Measurements from ENCODE around the gene PIEZO2.

PIEZO2 gene

GRCh38 chr18:10928011-10928771, 221.2 kb downstream of the PIEZO2 start:
- H3K27me3 ChIP-seq (ENCODE audit: low read length) = no peaks in the 10 kb centered on the region
- H3K9ac ChIP-seq (ENCODE audit: low read length) = no peak overlapping the region
- no peak overlapping the region for H3K27ac ChIP-seq (ENCODE audit: low read depth, low read length)
- H3F3A ChIP-seq (ENCODE audit: insufficient read depth) = no peaks in the 10 kb centered on the region
- no peak overlapping the region for H3K4me3 ChIP-seq (ENCODE audit: insufficient read depth, low read length, poor library complexity, severe bottlenecking)
- H2AFZ ChIP-seq (ENCODE audit: low read depth, low read length, severe bottlenecking) = no peak overlapping the region
- H3K36me3 ChIP-seq (ENCODE audit: low read length) = no peaks in the 10 kb centered on the region
- H3K9me3 ChIP-seq (ENCODE audit: insufficient read depth, low read length) = no peaks in the 10 kb centered on the region
- TF ChIP-seq EZH2phosphoT487 (conservative IDR thresholded peaks at IDR 0.05; ENCODE audit: low read length) (no peak), CTCF (IDR thresholded peaks at IDR 0.05; ENCODE audit: insufficient read depth, low read length, poor library complexity, severe bottlenecking) (no peak)
- no peaks in the 10 kb centered on the region for H3K79me2 ChIP-seq (ENCODE audit: insufficient read depth, low read length)
- H3K4me2 ChIP-seq (ENCODE audit: low read depth, low read length, poor library complexity, severe bottlenecking) = no peak overlapping the region
- no peaks in the 10 kb centered on the region for H3K9me2 ChIP-seq (replicated peaks; ENCODE audit: insufficient read depth, low read length)
- H4K20me1 ChIP-seq (ENCODE audit: low read depth, low read length) = no peaks in the 10 kb centered on the region

DNA sequence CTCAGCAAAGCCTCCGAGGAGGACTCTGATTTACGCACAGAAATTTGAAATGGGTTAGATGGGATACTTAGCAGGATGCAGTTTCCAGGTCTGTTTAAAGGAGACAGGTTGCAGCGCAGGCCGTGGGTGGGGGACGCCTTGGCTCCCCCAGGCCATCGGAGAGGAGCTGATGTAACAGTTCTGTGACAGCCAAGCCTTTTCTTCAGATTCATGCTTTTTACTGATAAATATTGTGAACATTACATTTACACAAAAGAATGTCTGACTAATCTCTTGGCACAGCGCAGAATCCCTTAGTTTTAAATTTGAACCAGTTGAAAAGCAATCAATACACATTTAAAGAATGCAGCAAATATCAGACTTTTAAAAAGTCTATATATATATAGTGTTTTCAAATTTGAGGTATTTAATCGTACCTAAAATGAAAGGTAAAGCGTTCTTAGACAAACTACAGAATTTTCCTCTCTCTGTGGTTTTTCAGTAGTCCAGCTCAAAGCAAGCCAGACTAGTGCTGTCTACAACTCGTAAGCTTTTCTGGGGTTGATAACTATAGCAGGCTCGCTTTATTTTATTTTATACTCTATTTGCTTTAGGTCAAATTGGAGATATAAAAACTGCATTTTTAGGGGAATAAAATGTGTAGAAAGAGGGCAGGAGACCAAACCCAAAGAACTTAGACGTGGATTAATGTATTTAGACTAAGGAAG, 221.9 kb downstream of the PIEZO2 start:
- Histone ChIP-seq H2AFZ (ENCODE audit: low read depth, low read length, severe bottlenecking) (no peak overlapping the region), H3K9me2 (replicated peaks; ENCODE audit: insufficient read depth, low read length) (no peaks in the 10 kb centered on the region), H4K20me1 (ENCODE audit: low read depth, low read length) (no peaks in the 10 kb centered on the region), H3K27me3 (ENCODE audit: low read length) (no peaks in the 10 kb centered on the region), H3K4me2 (ENCODE audit: low read depth, low read length, poor library complexity, severe bottlenecking) (no peak overlapping the region), H3K36me3 (ENCODE audit: low read length) (no peaks in the 10 kb centered on the region), H3K4me3 (ENCODE audit: insufficient read depth, low read length, poor library complexity, severe bottlenecking) (no peak overlapping the region), H3K79me2 (ENCODE audit: insufficient read depth, low read length) (no peaks in the 10 kb centered on the region), H3K9me3 (ENCODE audit: insufficient read depth, low read length) (no peaks in the 10 kb centered on the region), H3K27ac (ENCODE audit: low read depth, low read length) (no peak overlapping the region), H3K9ac (ENCODE audit: low read length) (no peak overlapping the region), H3F3A (ENCODE audit: insufficient read depth) (no peaks in the 10 kb centered on the region)
- TF ChIP-seq EZH2phosphoT487 (conservative IDR thresholded peaks at IDR 0.05; ENCODE audit: low read length) (no peak), CTCF (IDR thresholded peaks at IDR 0.05; ENCODE audit: insufficient read depth, low read length, poor library complexity, severe bottlenecking) (no peak)

GRCh38 chr18:10926621-10927161, 222.7 kb downstream of the PIEZO2 start:
- Histone ChIP-seq H3K9ac (ENCODE audit: low read length) (no peak overlapping the region), H3K79me2 (ENCODE audit: insufficient read depth, low read length) (no peaks in the 10 kb centered on the region), H3K9me3 (ENCODE audit: insufficient read depth, low read length) (no peaks in the 10 kb centered on the region), H3K27me3 (ENCODE audit: low read length) (no peaks in the 10 kb centered on the region), H3K36me3 (ENCODE audit: low read length) (no peaks in the 10 kb centered on the region), H3F3A (ENCODE audit: insufficient read depth) (no peaks in the 10 kb centered on the region), H3K4me3 (ENCODE audit: insufficient read depth, low read length, poor library complexity, severe bottlenecking) (no peak overlapping the region), H3K9me2 (replicated peaks; ENCODE audit: insufficient read depth, low read length) (no peaks in the 10 kb centered on the region), H3K4me2 (ENCODE audit: low read depth, low read length, poor library complexity, severe bottlenecking) (no peak overlapping the region), H2AFZ (ENCODE audit: low read depth, low read length, severe bottlenecking) (no peak overlapping the region), H4K20me1 (ENCODE audit: low read depth, low read length) (no peaks in the 10 kb centered on the region), H3K27ac (ENCODE audit: low read depth, low read length) (no peak overlapping the region)
- TF ChIP-seq CTCF (IDR thresholded peaks at IDR 0.05; ENCODE audit: insufficient read depth, low read length, poor library complexity, severe bottlenecking) (no peak), EZH2phosphoT487 (conservative IDR thresholded peaks at IDR 0.05; ENCODE audit: low read length) (no peak)

Data from SU-DHL-6 (cell line).